Fibroblast of lung (primary cell): ENCODE results near the gene PFDN1.

ENCODE experiments used
- EZH2 ChIP-seq: IDR thresholded peaks from 2 replicates; pipeline ENCODE4 v1.5.1; 2012; ENCODE audit warnings: low read length, control low read depth, mild to moderate bottlenecking; ENCODE audit errors: missing control alignments
- TF ChIP-seq, protein P1 (sequence below), 2 donors: IDR thresholded peaks in 1 of 2; conservative IDR thresholded peaks in 1 of 2; 1 replicate in 1 of 2; 2 replicates in 1 of 2; pipeline ENCODE4 v1.5.1; 2011 to 2012; ENCODE audit warnings: low read length in 2 of 2, control low read depth in 1 of 2, inconsistent platforms in 1 of 2, low read depth in 1 of 2, mild to moderate bottlenecking in 1 of 2

DNA sequence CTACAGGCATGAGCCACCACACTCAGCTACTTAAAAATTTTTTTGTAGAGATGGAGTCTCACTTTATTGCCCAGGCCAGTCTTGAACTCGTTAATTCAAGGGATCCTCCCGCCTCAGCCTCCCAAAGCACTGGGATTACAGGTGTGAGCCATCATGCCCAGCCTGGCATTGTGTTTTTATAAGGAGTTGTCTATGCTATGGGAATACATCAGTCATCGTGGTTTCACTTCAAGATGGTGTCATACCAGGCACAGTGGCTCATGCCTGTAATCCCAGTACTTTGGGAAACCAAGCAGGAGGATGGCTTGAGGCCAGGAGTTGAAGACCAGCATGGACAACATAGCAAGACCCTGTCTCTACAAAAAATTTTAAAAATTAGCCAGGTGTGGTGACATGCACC, 78.2 kb downstream of the PFDN1 start:
- TF ChIP-seq, protein P1, sequence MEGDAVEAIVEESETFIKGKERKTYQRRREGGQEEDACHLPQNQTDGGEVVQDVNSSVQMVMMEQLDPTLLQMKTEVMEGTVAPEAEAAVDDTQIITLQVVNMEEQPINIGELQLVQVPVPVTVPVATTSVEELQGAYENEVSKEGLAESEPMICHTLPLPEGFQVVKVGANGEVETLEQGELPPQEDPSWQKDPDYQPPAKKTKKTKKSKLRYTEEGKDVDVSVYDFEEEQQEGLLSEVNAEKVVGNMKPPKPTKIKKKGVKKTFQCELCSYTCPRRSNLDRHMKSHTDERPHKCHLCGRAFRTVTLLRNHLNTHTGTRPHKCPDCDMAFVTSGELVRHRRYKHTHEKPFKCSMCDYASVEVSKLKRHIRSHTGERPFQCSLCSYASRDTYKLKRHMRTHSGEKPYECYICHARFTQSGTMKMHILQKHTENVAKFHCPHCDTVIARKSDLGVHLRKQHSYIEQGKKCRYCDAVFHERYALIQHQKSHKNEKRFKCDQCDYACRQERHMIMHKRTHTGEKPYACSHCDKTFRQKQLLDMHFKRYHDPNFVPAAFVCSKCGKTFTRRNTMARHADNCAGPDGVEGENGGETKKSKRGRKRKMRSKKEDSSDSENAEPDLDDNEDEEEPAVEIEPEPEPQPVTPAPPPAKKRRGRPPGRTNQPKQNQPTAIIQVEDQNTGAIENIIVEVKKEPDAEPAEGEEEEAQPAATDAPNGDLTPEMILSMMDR (conservative IDR thresholded peaks at IDR 0.05 in 1 of 2, IDR thresholded peaks at IDR 0.05 in 1 of 2; ENCODE audit: low read depth in 1 of 2, low read length in 2 of 2): no peak
- TF ChIP-seq EZH2: no peak
